HepG2 (cell line): Measurements from ENCODE around the gene GNG4. TPM values are rescaled to one million over a fixed set of nuclear protein-coding genes. Genes with fewer than 3 reads are reported as not detected.
A peak's percentile ranks its signal among the peaks of the same experiment; 100 is the strongest.

Experiments
- ARHGAP35 ChIP-seq: sonication (generic); formaldehyde crosslinking; IDR thresholded peaks from 2 replicates; pipeline ENCODE4 v1.9.0; 2022; ENCODE audit warnings: mild to moderate bottlenecking, inconsistent platforms, moderate library complexity, missing genetic modification reagents, borderline replicate concordance
- ETV6 ChIP-seq: sonication (generic); formaldehyde crosslinking; conservative IDR thresholded peaks from 2 replicates; pipeline ENCODE4 v1.4.0; 2020; ENCODE audit warnings: missing genetic modification reagents
- FOSL2 ChIP-seq: sonication (generic); formaldehyde crosslinking; IDR thresholded peaks from 2 replicates; pipeline ENCODE4 v1.4.0; 2020; ENCODE audit warnings: missing genetic modification reagents
- FOXP1 ChIP-seq, 2 experiments: fragments of 450-650 bp in 1 of 2; IDR thresholded peaks; 2 replicates each; pipeline ENCODE4 v1.6.1; 2017 to 2018; ENCODE audit warnings: antibody characterized with exemption in 1 of 2
- GATAD1 ChIP-seq: IDR thresholded peaks from 2 replicates; pipeline ENCODE4 v1.6.1; 2016; ENCODE audit warnings: missing genetic modification reagents, missing compliant biosample characterization
- MXD3 ChIP-seq: IDR thresholded peaks from 2 replicates; pipeline ENCODE4 v1.6.1; 2016; ENCODE audit warnings: mild to moderate bottlenecking, missing biosample characterization, missing genetic modification reagents
- POLR2A ChIP-seq, 2 experiments: IDR thresholded peaks; 2 replicates each; pipeline ENCODE4 v1.6.1; 2011; ENCODE audit warnings: low read depth in 2 of 2, low read length in 2 of 2, mild to moderate bottlenecking in 1 of 2, moderate library complexity in 1 of 2; ENCODE audit not compliant: insufficient read depth in 1 of 2
- SP140L ChIP-seq: sonication (generic); formaldehyde crosslinking; IDR thresholded peaks from 2 replicates; pipeline ENCODE4 v1.4.0; 2020; ENCODE audit warnings: missing genetic modification reagents, borderline replicate concordance
- ZNF501 ChIP-seq: sonication (generic); formaldehyde crosslinking; IDR thresholded peaks from 2 replicates; pipeline ENCODE4 v1.5.1; 2020; ENCODE audit warnings: mild to moderate bottlenecking, moderate library complexity, missing genetic modification reagents
- ZNF562 ChIP-seq: sonication (generic); formaldehyde crosslinking; IDR thresholded peaks from 2 replicates; pipeline ENCODE4 v1.8.0; 2022; ENCODE audit warnings: missing genetic modification reagents, borderline replicate concordance
- ZNF713 ChIP-seq: sonication (generic); formaldehyde crosslinking; IDR thresholded peaks from 2 replicates; pipeline ENCODE4 v1.4.0; 2020; ENCODE audit warnings: mild to moderate bottlenecking, missing genetic modification reagents
- polyA plus RNA-seq, 8 experiments: library from polyadenylated mRNA; depleted of rRNA in 3 of 8; stranded (reverse) in 7 of 8; unstranded in 1 of 8; fragments of >200 nt; fragmentation: Illumina TruSeq in 4 of 8; extraction: Trizol in 4 of 8; gene quantifications; 2 replicates each; pipeline versions ENCODE4 v1.2.1 to v1.2.3, GENCODE V29; 2011 to 2016; ENCODE audit warnings: low read depth in 4 of 8, missing spikeins in 1 of 8, mixed read lengths in 1 of 8; ENCODE audit not compliant: insufficient read depth in 1 of 8
- total RNA-seq, 5 experiments: library from RNA; depleted of rRNA; stranded (reverse); fragments of >200 nt; fragmentation: Illumina TruSeq; extraction: Trizol; gene quantifications; 2 replicates each; pipeline ENCODE4 v1.2.3, GENCODE V29; 2016; ENCODE audit warnings: low read depth in 1 of 5
- TF ChIP-seq, protein P1 (sequence below), 2 experiments: sonication (generic) in 1 of 2; formaldehyde crosslinking in 1 of 2; IDR thresholded peaks; 2 replicates each; pipeline versions ENCODE4 v1.6.1 to v1.9.0; 2014 to 2022; ENCODE audit warnings: antibody characterized with exemption in 1 of 2, borderline replicate concordance in 1 of 2, inconsistent platforms in 1 of 2, low read depth in 1 of 2, missing genetic modification reagents in 1 of 2
- TF ChIP-seq, protein P2 (sequence below): sonication (generic); formaldehyde crosslinking; IDR thresholded peaks from 2 replicates; pipeline ENCODE4 v1.4.0; 2020; ENCODE audit warnings: missing genetic modification reagents
- TF ChIP-seq, protein P3 (sequence below): sonication (generic); formaldehyde crosslinking; IDR thresholded peaks from 2 replicates; pipeline ENCODE4 v1.5.0; 2020; ENCODE audit warnings: mild to moderate bottlenecking, missing genetic modification reagents

The GNG4 gene
- total and polyA plus RNA-seq, 2 of the 13 experiments (the other 11 are each of a cell fraction or from before 2014, with no cell fraction given): 27.1 to 69.5 TPM

DNA sequence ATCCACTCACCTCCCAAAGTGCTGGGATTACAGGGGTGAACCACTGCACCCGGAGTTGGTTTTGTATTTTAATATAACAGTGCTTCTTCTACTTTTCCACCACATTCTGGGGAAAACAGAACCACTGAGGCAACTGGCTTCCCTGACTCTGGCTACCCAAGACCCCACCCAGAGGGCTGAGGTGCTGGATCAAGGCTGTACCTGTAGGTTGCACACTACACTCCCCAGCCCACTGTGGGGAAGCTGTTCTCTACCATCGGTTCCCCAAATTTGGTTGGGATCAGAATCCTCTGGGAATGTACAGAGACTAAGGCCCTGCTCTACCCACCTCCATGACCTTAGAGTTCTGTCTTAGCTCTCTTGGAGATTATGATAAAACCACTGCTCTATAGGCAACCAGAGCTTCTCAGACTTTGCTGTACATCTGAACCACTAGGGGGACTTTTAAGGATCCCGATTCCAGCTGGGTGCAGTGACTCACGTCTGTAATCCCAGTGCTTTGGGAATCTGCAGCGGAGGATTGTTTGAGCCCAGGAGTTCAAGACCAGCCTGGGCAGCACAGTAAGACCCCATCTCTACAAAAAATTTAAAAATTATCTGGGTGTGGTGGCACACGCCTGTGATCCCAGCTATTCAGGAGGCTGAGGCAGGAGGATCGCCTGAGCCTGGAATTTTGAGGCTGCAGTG is 51.6 kb downstream of the GNG4 start (continued):
- TF ChIP-seq, protein P1, sequence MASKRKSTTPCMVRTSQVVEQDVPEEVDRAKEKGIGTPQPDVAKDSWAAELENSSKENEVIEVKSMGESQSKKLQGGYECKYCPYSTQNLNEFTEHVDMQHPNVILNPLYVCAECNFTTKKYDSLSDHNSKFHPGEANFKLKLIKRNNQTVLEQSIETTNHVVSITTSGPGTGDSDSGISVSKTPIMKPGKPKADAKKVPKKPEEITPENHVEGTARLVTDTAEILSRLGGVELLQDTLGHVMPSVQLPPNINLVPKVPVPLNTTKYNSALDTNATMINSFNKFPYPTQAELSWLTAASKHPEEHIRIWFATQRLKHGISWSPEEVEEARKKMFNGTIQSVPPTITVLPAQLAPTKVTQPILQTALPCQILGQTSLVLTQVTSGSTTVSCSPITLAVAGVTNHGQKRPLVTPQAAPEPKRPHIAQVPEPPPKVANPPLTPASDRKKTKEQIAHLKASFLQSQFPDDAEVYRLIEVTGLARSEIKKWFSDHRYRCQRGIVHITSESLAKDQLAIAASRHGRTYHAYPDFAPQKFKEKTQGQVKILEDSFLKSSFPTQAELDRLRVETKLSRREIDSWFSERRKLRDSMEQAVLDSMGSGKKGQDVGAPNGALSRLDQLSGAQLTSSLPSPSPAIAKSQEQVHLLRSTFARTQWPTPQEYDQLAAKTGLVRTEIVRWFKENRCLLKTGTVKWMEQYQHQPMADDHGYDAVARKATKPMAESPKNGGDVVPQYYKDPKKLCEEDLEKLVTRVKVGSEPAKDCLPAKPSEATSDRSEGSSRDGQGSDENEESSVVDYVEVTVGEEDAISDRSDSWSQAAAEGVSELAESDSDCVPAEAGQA (IDR thresholded peaks at IDR 0.05; ENCODE audit: low read depth): no peak
- TF ChIP-seq, protein P1 (CRISPR knock-in tag; IDR thresholded peaks at IDR 0.05; ENCODE audit: borderline replicate concordance): no peak
- TF ChIP-seq, protein P2, sequence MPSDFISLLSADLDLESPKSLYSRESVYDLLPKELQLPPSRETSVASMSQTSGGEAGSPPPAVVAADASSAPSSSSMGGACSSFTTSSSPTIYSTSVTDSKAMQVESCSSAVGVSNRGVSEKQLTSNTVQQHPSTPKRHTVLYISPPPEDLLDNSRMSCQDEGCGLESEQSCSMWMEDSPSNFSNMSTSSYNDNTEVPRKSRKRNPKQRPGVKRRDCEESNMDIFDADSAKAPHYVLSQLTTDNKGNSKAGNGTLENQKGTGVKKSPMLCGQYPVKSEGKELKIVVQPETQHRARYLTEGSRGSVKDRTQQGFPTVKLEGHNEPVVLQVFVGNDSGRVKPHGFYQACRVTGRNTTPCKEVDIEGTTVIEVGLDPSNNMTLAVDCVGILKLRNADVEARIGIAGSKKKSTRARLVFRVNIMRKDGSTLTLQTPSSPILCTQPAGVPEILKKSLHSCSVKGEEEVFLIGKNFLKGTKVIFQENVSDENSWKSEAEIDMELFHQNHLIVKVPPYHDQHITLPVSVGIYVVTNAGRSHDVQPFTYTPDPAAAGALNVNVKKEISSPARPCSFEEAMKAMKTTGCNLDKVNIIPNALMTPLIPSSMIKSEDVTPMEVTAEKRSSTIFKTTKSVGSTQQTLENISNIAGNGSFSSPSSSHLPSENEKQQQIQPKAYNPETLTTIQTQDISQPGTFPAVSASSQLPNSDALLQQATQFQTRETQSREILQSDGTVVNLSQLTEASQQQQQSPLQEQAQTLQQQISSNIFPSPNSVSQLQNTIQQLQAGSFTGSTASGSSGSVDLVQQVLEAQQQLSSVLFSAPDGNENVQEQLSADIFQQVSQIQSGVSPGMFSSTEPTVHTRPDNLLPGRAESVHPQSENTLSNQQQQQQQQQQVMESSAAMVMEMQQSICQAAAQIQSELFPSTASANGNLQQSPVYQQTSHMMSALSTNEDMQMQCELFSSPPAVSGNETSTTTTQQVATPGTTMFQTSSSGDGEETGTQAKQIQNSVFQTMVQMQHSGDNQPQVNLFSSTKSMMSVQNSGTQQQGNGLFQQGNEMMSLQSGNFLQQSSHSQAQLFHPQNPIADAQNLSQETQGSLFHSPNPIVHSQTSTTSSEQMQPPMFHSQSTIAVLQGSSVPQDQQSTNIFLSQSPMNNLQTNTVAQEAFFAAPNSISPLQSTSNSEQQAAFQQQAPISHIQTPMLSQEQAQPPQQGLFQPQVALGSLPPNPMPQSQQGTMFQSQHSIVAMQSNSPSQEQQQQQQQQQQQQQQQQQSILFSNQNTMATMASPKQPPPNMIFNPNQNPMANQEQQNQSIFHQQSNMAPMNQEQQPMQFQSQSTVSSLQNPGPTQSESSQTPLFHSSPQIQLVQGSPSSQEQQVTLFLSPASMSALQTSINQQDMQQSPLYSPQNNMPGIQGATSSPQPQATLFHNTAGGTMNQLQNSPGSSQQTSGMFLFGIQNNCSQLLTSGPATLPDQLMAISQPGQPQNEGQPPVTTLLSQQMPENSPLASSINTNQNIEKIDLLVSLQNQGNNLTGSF: no peak
- TF ChIP-seq ARHGAP35 (no peak), ZNF562 (CRISPR knock-in tag) (no peak), FOXP1 (IDR thresholded peaks at IDR 0.05) (no peak), FOXP1 (CRISPR knock-in tag; IDR thresholded peaks at IDR 0.05) (no peak), POLR2A (IDR thresholded peaks at IDR 0.05; ENCODE audit: insufficient read depth in 1 of 2, low read depth in 2 of 2, low read length in 2 of 2) (no peak), ZNF713 (CRISPR knock-in tag) (no peak), ETV6 (no peak), GATAD1 (no peak), MXD3 (CRISPR knock-in tag) (no peak), ZNF501 (CRISPR knock-in tag) (no peak), SP140L (no peak), FOSL2 (CRISPR knock-in tag) (peak; percentile 65)
- TF ChIP-seq, protein P3, sequence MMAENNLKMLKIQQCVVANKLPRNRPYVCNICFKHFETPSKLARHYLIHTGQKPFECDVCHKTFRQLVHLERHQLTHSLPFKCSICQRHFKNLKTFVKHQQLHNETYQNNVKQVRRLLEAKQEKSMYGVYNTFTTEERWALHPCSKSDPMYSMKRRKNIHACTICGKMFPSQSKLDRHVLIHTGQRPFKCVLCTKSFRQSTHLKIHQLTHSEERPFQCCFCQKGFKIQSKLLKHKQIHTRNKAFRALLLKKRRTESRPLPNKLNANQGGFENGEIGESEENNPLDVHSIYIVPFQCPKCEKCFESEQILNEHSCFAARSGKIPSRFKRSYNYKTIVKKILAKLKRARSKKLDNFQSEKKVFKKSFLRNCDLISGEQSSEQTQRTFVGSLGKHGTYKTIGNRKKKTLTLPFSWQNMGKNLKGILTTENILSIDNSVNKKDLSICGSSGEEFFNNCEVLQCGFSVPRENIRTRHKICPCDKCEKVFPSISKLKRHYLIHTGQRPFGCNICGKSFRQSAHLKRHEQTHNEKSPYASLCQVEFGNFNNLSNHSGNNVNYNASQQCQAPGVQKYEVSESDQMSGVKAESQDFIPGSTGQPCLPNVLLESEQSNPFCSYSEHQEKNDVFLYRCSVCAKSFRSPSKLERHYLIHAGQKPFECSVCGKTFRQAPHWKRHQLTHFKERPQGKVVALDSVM (CRISPR knock-in tag): peak; percentile 43; the same call in 1 of the 2 replicates
